HepG2 (cell line): ENCODE measurements around the gene AARS1. TPM values are rescaled to one million over a fixed set of nuclear protein-coding genes. Genes with fewer than 3 reads are reported as not detected.

Source experiments
- ARNTL ChIP-seq: sonication (generic); formaldehyde crosslinking; IDR thresholded peaks from 2 replicates; pipeline ENCODE4 v1.4.0; 2020; ENCODE audit warnings: mild to moderate bottlenecking, missing genetic modification reagents
- ATF6 ChIP-seq: sonication (generic); formaldehyde crosslinking; conservative IDR thresholded peaks from 2 replicates; pipeline ENCODE4 v1.4.0; 2020; ENCODE audit warnings: missing genetic modification reagents
- KLF9 ChIP-seq: IDR thresholded peaks from 2 replicates; pipeline ENCODE4 v1.6.1; 2016; ENCODE audit warnings: low read depth
- NFAT5 ChIP-seq: sonication (generic); formaldehyde crosslinking; IDR thresholded peaks from 2 replicates; pipeline ENCODE4 v1.4.0; 2020; ENCODE audit warnings: missing genetic modification reagents
- PITX1 ChIP-seq: sonication (generic); formaldehyde crosslinking; IDR thresholded peaks from 2 replicates; pipeline ENCODE4 v1.5.1; 2020; ENCODE audit warnings: mild to moderate bottlenecking, missing genetic modification reagents
- SP1 ChIP-seq, 2 experiments: fragments of 450-650 bp in 1 of 2; sonication (generic) in 1 of 2; formaldehyde crosslinking in 1 of 2; IDR thresholded peaks; 2 replicates each; pipeline versions ENCODE4 v1.4.0 to v1.6.1; 2016 to 2020; ENCODE audit warnings: missing genetic modification reagents in 1 of 2
- ZNF260 ChIP-seq: sonication (generic); formaldehyde crosslinking; IDR thresholded peaks from 2 replicates; pipeline ENCODE4 v1.4.0; 2020; ENCODE audit warnings: missing genetic modification reagents, low read depth, mild to moderate bottlenecking, borderline replicate concordance
- ZNF629 ChIP-seq: sonication (generic); formaldehyde crosslinking; conservative IDR thresholded peaks from 2 replicates; pipeline ENCODE4 v1.5.0; 2020; ENCODE audit warnings: missing genetic modification reagents
- ZNF891 ChIP-seq: sonication (generic); formaldehyde crosslinking; IDR thresholded peaks from 2 replicates; pipeline ENCODE4 v1.5.0; 2020; ENCODE audit warnings: mild to moderate bottlenecking, missing genetic modification reagents
- ZSCAN9 ChIP-seq: IDR thresholded peaks from 2 replicates; pipeline ENCODE4 v1.6.1; 2016; ENCODE audit warnings: borderline replicate concordance
- polyA plus RNA-seq, 8 experiments: library from polyadenylated mRNA; depleted of rRNA in 3 of 8; stranded (reverse) in 7 of 8; unstranded in 1 of 8; fragments of >200 nt; fragmentation: Illumina TruSeq in 4 of 8; extraction: Trizol in 4 of 8; gene quantifications; 2 replicates each; pipeline versions ENCODE4 v1.2.1 to v1.2.3, GENCODE V29; 2011 to 2016; ENCODE audit warnings: low read depth in 4 of 8, missing spikeins in 1 of 8, mixed read lengths in 1 of 8; ENCODE audit not compliant: insufficient read depth in 1 of 8
- total RNA-seq, 5 experiments: library from RNA; depleted of rRNA; stranded (reverse); fragments of >200 nt; fragmentation: Illumina TruSeq; extraction: Trizol; gene quantifications; 2 replicates each; pipeline ENCODE4 v1.2.3, GENCODE V29; 2016; ENCODE audit warnings: low read depth in 1 of 5
- TF ChIP-seq, protein P1 (sequence below): IDR thresholded peaks from 2 replicates; pipeline ENCODE4 v1.6.1; 2016; ENCODE audit warnings: low read depth, borderline replicate concordance
- TF ChIP-seq, protein P2 (sequence below): sonication (generic); formaldehyde crosslinking; IDR thresholded peaks from 2 replicates; pipeline ENCODE4 v1.4.0; 2020; ENCODE audit warnings: missing genetic modification reagents

AARS1 gene
- total and polyA plus RNA-seq, 2 of the 13 experiments (the other 11 are each of a cell fraction or from before 2014, with no cell fraction given) = 107 to 132 TPM

GRCh38 chr16:70298988-70299938 is 10.0 kb upstream of the AARS1 start, which contains the start of gene DDX19B (continued):
- TF ChIP-seq ATF6 (CRISPR knock-in tag) = no peak
- TF ChIP-seq, protein P1, sequence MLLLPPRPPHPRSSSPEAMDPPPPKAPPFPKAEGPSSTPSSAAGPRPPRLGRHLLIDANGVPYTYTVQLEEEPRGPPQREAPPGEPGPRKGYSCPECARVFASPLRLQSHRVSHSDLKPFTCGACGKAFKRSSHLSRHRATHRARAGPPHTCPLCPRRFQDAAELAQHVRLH (CRISPR knock-in tag) = peak; percentile 77; the same call in 1 of the 2 replicates
- peak; percentile 95 for TF ChIP-seq ZNF891 (CRISPR knock-in tag)
- no peak; the same call in 1 of the 2 replicates for TF ChIP-seq ZSCAN9 (CRISPR knock-in tag)
- TF ChIP-seq ZNF260 (CRISPR knock-in tag) = no peak
- no peak for TF ChIP-seq ZNF629 (CRISPR knock-in tag)
- TF ChIP-seq, protein P2, sequence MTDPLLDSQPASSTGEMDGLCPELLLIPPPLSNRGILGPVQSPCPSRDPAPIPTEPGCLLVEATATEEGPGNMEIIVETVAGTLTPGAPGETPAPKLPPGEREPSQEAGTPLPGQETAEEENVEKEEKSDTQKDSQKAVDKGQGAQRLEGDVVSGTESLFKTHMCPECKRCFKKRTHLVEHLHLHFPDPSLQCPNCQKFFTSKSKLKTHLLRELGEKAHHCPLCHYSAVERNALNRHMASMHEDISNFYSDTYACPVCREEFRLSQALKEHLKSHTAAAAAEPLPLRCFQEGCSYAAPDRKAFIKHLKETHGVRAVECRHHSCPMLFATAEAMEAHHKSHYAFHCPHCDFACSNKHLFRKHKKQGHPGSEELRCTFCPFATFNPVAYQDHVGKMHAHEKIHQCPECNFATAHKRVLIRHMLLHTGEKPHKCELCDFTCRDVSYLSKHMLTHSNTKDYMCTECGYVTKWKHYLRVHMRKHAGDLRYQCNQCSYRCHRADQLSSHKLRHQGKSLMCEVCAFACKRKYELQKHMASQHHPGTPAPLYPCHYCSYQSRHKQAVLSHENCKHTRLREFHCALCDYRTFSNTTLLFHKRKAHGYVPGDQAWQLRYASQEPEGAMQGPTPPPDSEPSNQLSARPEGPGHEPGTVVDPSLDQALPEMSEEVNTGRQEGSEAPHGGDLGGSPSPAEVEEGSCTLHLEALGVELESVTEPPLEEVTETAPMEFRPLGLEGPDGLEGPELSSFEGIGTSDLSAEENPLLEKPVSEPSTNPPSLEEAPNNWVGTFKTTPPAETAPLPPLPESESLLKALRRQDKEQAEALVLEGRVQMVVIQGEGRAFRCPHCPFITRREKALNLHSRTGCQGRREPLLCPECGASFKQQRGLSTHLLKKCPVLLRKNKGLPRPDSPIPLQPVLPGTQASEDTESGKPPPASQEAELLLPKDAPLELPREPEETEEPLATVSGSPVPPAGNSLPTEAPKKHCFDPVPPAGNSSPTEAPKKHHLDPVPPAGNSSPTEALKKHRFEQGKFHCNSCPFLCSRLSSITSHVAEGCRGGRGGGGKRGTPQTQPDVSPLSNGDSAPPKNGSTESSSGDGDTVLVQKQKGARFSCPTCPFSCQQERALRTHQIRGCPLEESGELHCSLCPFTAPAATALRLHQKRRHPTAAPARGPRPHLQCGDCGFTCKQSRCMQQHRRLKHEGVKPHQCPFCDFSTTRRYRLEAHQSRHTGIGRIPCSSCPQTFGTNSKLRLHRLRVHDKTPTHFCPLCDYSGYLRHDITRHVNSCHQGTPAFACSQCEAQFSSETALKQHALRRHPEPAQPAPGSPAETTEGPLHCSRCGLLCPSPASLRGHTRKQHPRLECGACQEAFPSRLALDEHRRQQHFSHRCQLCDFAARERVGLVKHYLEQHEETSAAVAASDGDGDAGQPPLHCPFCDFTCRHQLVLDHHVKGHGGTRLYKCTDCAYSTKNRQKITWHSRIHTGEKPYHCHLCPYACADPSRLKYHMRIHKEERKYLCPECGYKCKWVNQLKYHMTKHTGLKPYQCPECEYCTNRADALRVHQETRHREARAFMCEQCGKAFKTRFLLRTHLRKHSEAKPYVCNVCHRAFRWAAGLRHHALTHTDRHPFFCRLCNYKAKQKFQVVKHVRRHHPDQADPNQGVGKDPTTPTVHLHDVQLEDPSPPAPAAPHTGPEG (CRISPR knock-in tag) = no peak
- peak; percentile 47; the same call in 1 of the 2 replicates for TF ChIP-seq KLF9 (CRISPR knock-in tag)
- TF ChIP-seq ARNTL = peak; percentile 66
- peak; percentile 61 for TF ChIP-seq PITX1 (CRISPR knock-in tag)
- no peak for TF ChIP-seq NFAT5
- no peak for TF ChIP-seq SP1 (IDR thresholded peaks at IDR 0.05)
- peak; percentile 45 for TF ChIP-seq SP1 (CRISPR knock-in tag; IDR thresholded peaks at IDR 0.05)
